SK-N-MC (cell line): ENCODE measurements around the gene CST6.

Source experiments
- DNase-seq: peaks from one replicate; pipeline ENCODE4 v3.0.0-alpha.2; 2011; ENCODE audit warnings: low read depth, low spot score
- H3K27ac ChIP-seq: fragments of 200-600 bp; sonication (generic); 2 replicates; pipeline ENCODE4 v1.5.1; 2016; ENCODE audit warnings: mixed run types
- H3K36me3 ChIP-seq: fragments of 200-600 bp; sonication (generic); 2 replicates; pipeline ENCODE4 v1.6.1; 2017; ENCODE audit warnings: antibody characterized with exemption, low read length, mixed read lengths; ENCODE audit not compliant: insufficient read depth
- H3K4me3 ChIP-seq: fragments of 200-600 bp; sonication (generic); 2 replicates; pipeline ENCODE4 v1.5.1; 2016
- H3K9ac ChIP-seq: fragments of 200-600 bp; sonication (generic); 2 replicates; pipeline ENCODE4 v1.8.0; 2017; ENCODE audit warnings: mixed run types, mixed read lengths; ENCODE audit not compliant: insufficient read length
- H3K9me3 ChIP-seq: fragments of 200-600 bp; sonication (generic); 2 replicates; pipeline ENCODE4 v1.6.1; 2017; ENCODE audit warnings: low read depth, mild to moderate bottlenecking, antibody characterized with exemption, low read length, moderate library complexity, mixed read lengths
- EZH2 ChIP-seq: fragments of 200-600 bp; sonication (generic); IDR thresholded peaks from one replicate; pipeline ENCODE4 v1.6.1; 2017; ENCODE audit warnings: antibody characterized with exemption
- FOXP2 ChIP-seq: optimal IDR thresholded peaks from 2 replicates; pipeline ENCODE3; 2011; ENCODE audit warnings: mild to moderate bottlenecking, moderate library complexity; ENCODE audit not compliant: insufficient read depth; ENCODE audit errors: extremely low read length, control extremely low read depth
- POLR2AphosphoS5 ChIP-seq: IDR thresholded peaks from 2 replicates; pipeline ENCODE4 v1.6.1; 2012; ENCODE audit warnings: mild to moderate bottlenecking, low read depth, low read length, borderline replicate concordance

CST6 gene

DNA sequence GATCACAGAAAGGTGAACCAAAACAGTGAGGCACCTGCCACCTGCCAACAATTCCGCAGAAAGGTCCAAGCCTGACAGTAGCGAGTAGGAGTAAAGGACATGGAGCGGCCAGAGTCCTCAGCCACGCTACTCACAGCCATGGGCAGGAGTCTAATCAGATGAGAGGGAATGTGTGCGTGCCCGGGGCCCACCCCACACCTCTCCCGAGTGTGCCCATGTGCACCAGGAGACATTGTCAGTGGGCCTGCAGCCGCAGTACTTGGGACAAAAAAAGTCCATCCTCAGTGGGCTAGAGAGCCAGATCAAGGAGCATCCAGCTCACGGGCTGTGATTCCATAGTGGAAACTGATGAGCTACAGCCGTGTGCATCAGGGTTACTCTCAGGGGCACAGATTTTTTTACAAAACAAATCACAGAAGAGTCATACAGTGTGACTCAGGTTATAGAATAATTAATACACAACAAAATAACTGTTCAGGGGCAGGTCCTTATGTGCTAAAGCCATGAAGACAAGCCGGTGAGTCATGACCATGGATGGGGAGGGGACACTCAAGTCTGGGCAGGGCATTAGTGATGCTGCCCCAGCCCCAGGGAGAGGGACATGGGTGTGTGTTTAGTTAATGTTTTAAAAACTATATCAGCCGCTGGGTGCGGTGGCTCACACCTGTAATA lies 38.2 kb upstream of the CST6 start:
- no peak for DNase-seq

DNA sequence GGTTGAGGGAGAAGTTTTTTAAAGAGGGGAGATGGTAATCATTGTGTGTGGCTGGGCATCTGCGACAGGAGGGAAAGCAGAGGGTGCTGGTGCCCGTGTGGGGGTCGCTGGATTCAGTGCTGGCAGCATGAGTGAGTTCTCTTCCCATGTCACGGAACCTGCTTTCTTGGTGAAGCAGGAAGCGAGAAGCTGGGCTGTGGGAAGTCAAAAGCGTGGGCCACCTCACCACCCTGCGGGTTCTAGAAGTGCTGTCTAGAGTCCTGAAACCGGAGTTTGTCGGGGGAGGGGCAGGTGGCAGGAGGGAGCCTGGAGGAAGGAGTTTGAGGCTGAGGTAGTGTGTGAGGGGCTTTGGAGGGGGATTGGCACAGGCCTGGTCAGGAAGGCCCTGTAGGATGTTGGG lies 36.0 kb upstream of the CST6 start:
- no peak for TF ChIP-seq FOXP2
- TF ChIP-seq POLR2AphosphoS5, result no peak
- TF ChIP-seq EZH2, result no peak
- no peak for DNase-seq
- Histone ChIP-seq H3K9me3 (no peaks in the 10 kb centered on the region), H3K27ac (no peak overlapping the region), H3K36me3 (peaks cover 19% of the 10 kb centered on the region; the same call in 1 of the 2 replicates), H3K9ac (no peak overlapping the region), H3K4me3 (no peak overlapping the region)

More for the DNA sequence above, 38.2 kb upstream of the CST6 start:
- Histone ChIP-seq H3K9ac (no peak overlapping the region), H3K9me3 (no peaks in the 10 kb centered on the region), H3K27ac (no peak overlapping the region), H3K4me3 (no peak overlapping the region), H3K36me3 (peaks cover 24% of the 10 kb centered on the region; the same call in 1 of the 2 replicates)
- no peak for TF ChIP-seq EZH2
- no peak for TF ChIP-seq FOXP2
- TF ChIP-seq POLR2AphosphoS5, result no peak

DNA sequence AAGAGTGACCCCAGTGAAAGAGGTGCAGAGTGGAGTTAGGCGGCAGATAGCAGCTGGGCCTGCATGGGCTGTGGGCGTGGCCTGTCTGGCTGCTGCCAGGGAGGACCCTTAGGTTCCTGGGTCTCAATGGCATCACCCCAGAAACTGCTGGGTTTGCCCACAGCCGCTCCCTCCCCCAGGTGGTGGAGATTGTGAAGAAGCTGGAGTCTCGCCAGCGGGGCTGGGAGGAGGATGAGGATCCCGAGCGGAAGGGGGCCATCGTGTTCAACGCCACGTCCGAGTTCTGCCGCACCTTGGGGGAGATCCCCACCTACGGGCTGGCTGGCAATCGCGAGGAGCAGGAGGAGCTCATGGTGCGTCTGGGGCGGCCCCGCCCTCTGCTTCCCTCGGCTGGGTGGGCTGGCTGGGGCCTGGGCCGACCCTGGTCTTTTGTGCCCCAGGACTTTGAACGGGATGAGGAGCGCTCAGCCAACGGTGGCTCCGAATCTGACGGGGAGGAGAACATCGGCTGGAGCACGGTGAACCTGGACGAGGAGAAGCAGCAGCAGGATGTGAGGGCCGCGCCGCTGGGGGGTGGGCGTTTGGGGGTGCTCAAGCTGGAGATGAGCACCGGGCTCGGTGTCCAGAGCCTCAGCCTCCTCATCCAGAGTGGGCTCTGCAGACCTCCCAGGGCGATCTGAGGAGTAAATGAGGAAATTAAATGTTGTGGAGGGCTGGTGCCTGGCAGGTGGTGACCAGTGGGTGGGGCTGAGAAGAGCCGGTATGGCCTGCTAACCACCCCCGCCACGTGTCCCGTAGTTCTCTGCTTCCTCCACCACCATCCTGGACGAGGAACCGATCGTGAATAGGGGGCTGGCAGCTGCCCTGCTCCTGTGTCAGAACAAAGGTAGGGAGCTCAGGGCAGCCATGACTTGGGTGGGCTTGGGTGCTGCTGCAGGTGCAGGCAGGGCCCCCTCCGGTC lies 35.3 kb upstream of the CST6 start:
- Histone ChIP-seq H3K36me3 (peaks cover 19% of the 10 kb centered on the region; the same call in 1 of the 2 replicates), H3K4me3 (no peak overlapping the region), H3K9me3 (no peaks in the 10 kb centered on the region), H3K9ac (no peak overlapping the region), H3K27ac (no peak overlapping the region)
- no peak for DNase-seq
- no peak for TF ChIP-seq POLR2AphosphoS5
- TF ChIP-seq FOXP2, result no peak
- TF ChIP-seq EZH2, result no peak

DNA sequence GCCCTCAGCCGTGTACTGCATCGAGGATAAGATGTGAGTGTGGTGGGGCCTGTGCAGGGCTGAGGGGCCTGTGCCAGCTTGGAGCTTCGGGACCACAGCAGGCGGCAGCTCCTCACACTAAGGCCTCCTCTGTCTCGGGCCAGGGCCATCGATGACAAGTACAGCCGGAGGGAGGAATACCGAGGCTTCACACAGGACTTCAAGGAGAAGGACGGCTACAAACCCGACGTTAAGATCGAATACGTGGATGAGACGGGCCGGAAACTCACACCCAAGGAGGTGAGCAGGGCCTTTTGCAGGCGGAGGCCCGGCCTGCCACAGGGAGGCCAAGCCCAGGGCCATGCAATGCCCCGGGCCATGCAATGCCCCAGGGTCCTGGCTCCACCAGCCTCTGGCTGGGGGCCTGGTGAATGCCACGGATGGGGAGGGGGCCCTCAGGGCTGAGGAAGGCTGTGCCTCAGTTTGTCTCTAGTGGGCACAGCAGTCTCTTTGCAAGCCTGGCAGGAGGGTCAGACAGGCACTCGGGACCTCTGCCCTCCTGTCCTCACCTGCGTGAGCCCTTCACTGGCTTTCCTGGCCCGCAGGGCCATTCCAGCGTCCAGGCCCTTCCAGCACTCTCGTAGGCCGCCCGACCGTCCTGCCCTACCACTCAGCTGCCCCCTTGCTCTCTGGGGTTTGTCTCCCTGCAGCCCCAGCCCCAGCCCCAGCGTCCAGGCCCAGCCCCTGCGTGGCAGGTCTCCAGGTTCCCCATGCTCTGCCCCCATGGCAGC lies 34.0 kb upstream of the CST6 start:
- Histone ChIP-seq H3K27ac (no peak overlapping the region), H3K4me3 (no peak overlapping the region), H3K36me3 (peaks cover 19% of the 10 kb centered on the region; the same call in 1 of the 2 replicates), H3K9ac (no peak overlapping the region), H3K9me3 (no peaks in the 10 kb centered on the region)
- TF ChIP-seq EZH2 (no peak), FOXP2 (no peak), POLR2AphosphoS5 (no peak)
- no peak for DNase-seq

DNA sequence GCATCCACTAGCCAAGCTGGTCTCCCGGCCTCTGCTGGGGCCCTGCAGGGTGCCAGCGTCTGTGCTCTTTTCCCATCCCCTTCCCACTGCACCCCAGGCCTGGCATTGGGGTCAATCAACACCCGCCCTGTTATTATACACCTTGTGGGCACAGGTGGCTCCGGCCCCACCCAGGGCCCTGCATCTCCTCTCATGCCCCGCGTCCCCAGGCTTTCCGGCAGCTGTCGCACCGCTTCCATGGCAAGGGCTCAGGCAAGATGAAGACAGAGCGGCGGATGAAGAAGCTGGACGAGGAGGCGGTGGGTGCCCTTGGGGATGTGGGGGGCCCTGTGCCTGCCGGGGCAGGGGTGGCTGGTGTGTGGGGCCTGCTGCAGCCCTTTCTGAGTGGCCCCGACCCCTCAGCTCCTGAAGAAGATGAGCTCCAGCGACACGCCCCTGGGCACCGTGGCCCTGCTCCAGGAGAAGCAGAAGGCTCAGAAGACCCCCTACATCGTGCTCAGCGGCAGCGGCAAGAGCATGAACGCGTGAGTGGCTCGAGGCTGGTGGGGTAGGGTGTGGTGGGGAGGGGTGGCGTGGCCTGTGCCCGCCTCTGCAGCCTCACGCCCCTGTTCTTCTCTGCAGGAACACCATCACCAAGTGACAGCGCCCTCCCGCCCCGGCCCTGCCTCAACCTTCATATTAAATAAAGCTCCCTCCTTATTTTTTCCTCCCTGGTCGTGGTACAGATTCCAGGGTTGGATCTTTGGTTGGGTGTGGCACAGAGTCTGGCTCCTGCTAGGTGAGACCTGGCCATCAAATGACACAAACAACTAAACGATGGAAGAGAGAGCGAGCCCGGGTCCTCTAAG lies 33.2 kb upstream of the CST6 start:
- peaks cover 14% of the 10 kb centered on the region; the same call in 1 of the 2 replicates for H3K36me3 ChIP-seq
- no peak overlapping the region for H3K9ac ChIP-seq

DNA sequence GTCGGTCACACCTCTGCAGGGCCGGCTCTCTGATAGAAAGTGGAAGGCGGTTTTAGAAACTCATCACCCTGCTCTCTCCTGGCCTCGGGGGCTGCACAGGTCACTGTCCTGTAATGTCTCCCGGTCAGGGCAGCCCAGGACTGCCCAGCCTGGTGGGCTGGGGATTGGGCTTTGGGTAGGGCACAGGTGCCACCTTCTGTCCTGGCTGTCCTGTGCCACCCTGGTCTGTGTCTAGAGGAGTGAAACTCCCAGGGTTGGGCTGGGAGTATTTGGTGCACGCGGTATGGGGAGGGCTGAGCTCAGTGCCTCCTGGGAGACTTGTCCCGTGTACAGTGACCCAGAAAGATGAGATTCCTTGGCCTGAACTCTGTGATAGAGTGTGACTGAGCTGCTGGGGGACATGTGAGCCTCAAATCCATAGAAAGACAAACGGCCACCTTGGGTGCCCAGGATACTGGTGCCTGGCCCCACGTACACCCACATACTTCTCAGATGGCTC lies 32.5 kb upstream of the CST6 start:
- no peak for TF ChIP-seq FOXP2
- no peak for TF ChIP-seq POLR2AphosphoS5
- no peak for TF ChIP-seq EZH2
- peaks cover 11% of the 10 kb centered on the region; the same call in 1 of the 2 replicates for H3K36me3 ChIP-seq
- DNase-seq, result no peak
- H3K9ac ChIP-seq, result no peak overlapping the region
- no peak overlapping the region for H3K4me3 ChIP-seq
- H3K27ac ChIP-seq, result no peak overlapping the region
- no peaks in the 10 kb centered on the region for H3K9me3 ChIP-seq

More for the DNA sequence above, 33.2 kb upstream of the CST6 start:
- DNase-seq, result no peak
- TF ChIP-seq EZH2, result no peak
- TF ChIP-seq FOXP2, result no peak
- TF ChIP-seq POLR2AphosphoS5, result no peak
- H3K9me3 ChIP-seq, result no peaks in the 10 kb centered on the region
- no peak overlapping the region for H3K4me3 ChIP-seq
- no peak overlapping the region for H3K27ac ChIP-seq

DNA sequence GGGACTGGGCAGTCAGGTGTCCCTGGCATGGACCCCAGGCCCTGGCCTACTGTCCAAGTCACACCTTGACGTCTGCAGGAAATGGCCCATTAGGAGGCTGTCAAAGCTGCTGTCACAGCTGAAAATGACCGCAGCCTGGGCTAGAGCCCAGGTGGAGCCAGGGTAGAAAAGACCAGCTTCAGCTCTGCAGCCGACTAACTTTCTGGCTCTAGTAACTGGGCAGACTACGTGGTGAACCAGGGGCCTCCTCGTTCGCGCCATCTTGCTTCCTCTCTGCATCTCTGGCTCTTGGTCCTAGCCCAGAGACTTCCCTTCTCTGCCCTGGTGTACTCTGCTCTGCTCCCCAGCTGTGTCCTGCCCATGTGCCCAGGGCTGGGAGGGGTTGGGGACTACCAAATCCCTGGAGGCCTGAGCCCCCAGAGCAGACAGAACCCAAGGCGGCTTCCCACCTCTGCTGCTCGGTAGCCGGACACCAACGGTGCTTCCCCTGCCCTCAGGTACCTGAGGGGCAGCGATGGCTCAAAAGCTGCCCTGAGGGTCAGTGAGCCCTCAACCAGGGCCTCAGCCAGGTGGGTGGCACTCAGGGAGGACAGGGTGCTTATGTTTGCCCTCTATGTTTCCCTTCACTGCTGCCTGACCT lies 30.6 kb upstream of the CST6 start:
- TF ChIP-seq POLR2AphosphoS5 (0 out of 2 replicates have a peak, but pooled peaks have one; percentile 29), FOXP2 (no peak), EZH2 (no peak)
- Histone ChIP-seq H3K27ac (no peak overlapping the region), H3K9ac (no peak overlapping the region), H3K9me3 (no peaks in the 10 kb centered on the region), H3K36me3 (peaks cover 11% of the 10 kb centered on the region; the same call in 1 of the 2 replicates), H3K4me3 (no peak overlapping the region)
- DNase-seq, result no peak
